Natural killer cell (primary cell): Measurements from ENCODE around the gene NIPAL4. TPM values are rescaled to one million over a fixed set of nuclear protein-coding genes. Genes with fewer than 3 reads are reported as not detected.

Experiments
- ATAC-seq, 3 donors: fragments of 150-1000 bp in 2 of 3; fragments of 200-7000 bp in 1 of 3; cut with Tn5 transposase; 1 replicate in 1 of 3; 2 replicates in 2 of 3; pipeline ENCODE4 v1.10.0; 2021; ENCODE audit warnings: mild to moderate bottlenecking in 2 of 3, moderate library complexity in 2 of 3
- DNase-seq, 2 donors: peaks; one replicate each; pipeline versions ENCODE4 v3.0.0 to v3.0.0-alpha.2; 2013 to 2021; ENCODE audit warnings: mixed read lengths in 1 of 2
- H3K27ac ChIP-seq: one replicate; pipeline ENCODE4 v1.5.1; 2013; ENCODE audit warnings: mild to moderate bottlenecking, low read length
- H3K27me3 ChIP-seq: one replicate; pipeline ENCODE4 v1.6.1; 2013; ENCODE audit warnings: low read length; ENCODE audit not compliant: control insufficient read depth, insufficient read depth
- H3K36me3 ChIP-seq: one replicate; pipeline ENCODE4 v1.6.1; 2013; ENCODE audit warnings: low read length; ENCODE audit not compliant: control insufficient read depth, insufficient read depth
- H3K4me1 ChIP-seq: one replicate; pipeline ENCODE4 v1.6.1; 2013; ENCODE audit warnings: low read length; ENCODE audit not compliant: control insufficient read depth, insufficient read depth
- H3K4me3 ChIP-seq: one replicate; pipeline ENCODE4 v1.5.1; 2013; ENCODE audit warnings: low read length
- H3K9me3 ChIP-seq: one replicate; pipeline ENCODE4 v1.6.1; 2013; ENCODE audit warnings: low read length; ENCODE audit not compliant: control insufficient read depth, insufficient read depth
- H3K27ac Mint-ChIP-seq, 2 donors: one replicate each; pipeline ENCODE4 v1.8.0; 2022; ENCODE audit warnings: mild to moderate bottlenecking in 2 of 2, mixed read lengths in 2 of 2, moderate library complexity in 1 of 2
- H3K27me3 Mint-ChIP-seq, 2 donors: one replicate each; pipeline ENCODE4 v1.8.0; 2022; ENCODE audit warnings: low read depth in 2 of 2, mixed read lengths in 2 of 2
- H3K36me3 Mint-ChIP-seq: one replicate; pipeline ENCODE4 v1.8.0; 2022; ENCODE audit warnings: mixed read lengths
- H3K4me1 Mint-ChIP-seq, 2 donors: one replicate each; pipeline ENCODE4 v1.8.0; 2022; ENCODE audit warnings: mixed read lengths in 2 of 2
- H3K4me3 Mint-ChIP-seq: one replicate; pipeline ENCODE4 v1.8.0; 2022; ENCODE audit warnings: mild to moderate bottlenecking, moderate library complexity, mixed read lengths
- H3K9me3 Mint-ChIP-seq, 2 donors: one replicate each; pipeline ENCODE4 v1.8.0; 2022; ENCODE audit warnings: mixed read lengths in 2 of 2
- CTCF ChIP-seq: fragments of 200-600 bp; IDR thresholded peaks from one replicate; pipeline ENCODE4 v1.8.0; 2022; ENCODE audit warnings: antibody characterized with exemption
- WGBS: methylation state at CpG from one replicate; pipeline ENCODE4 v1.1.7; 2013; ENCODE audit warnings: missing lambda C conversion rate; ENCODE audit not compliant: insufficient coverage; 5-methylcytosine and 5-hydroxymethylcytosine counted together
- intact Hi-C: fragments of 100-400 bp; cut with micrococcal nuclease; formaldehyde crosslinking; loops from one replicate; pipeline ENCODE4 v1.14.2; 2022
- total RNA-seq, 4 donors: library from RNA; stranded (reverse); fragments of 120-200 nt in 1 of 4; gene quantifications; one replicate each; pipeline versions ENCODE4 v1.2.3 to v1.2.4, GENCODE V29; 2013 to 2022

The NIPAL4 gene
- total RNA-seq, 3 donors from 2014 or later (not counting 1 experiment from before 2014, with no cell fraction given) = 0.39 to 1.3 TPM; not detected in 1

GRCh38 chr5:157502143-157502647 lies 42.2 kb downstream of the NIPAL4 start:
- H3K27ac ChIP-seq = peak overlapping the region; percentile 65
- Mint-ChIP-seq H3K4me3 (no peak overlapping the region), H3K36me3 (no peaks in the 10 kb centered on the region), H3K9me3 (no peaks in the 10 kb centered on the region), H3K4me1 (peaks cover 12 to 14% of the 10 kb centered on the region in 2 donors), H3K27me3 (peaks cover 0 to 2% of the 10 kb centered on the region in 2 donors), H3K27ac (no peak overlapping the region)
- peaks cover 28% of the 10 kb centered on the region for H3K4me1 ChIP-seq
- DNase-seq (no peak), ATAC-seq (peak in 2 of 3 donors; percentile 30 to 52)
- no peaks in the 10 kb centered on the region for H3K27me3 ChIP-seq
- H3K36me3 ChIP-seq = no peaks in the 10 kb centered on the region
- intact Hi-C loops = no loop called here
- TF ChIP-seq CTCF = no peak
- no peaks in the 10 kb centered on the region for H3K9me3 ChIP-seq
- H3K4me3 ChIP-seq = no peak overlapping the region
- 18% methylated on average over 8 of the region's 8 CpGs for WGBS

- DNase-seq (no peak), ATAC-seq (no peak)
- H3K27ac ChIP-seq = peak overlapping the region; percentile 62
- no peak overlapping the region for H3K4me3 ChIP-seq
- no peaks in the 10 kb centered on the region for H3K36me3 ChIP-seq
- Mint-ChIP-seq H3K9me3 (no peaks in the 10 kb centered on the region), H3K27me3 (peaks cover 0 to 2% of the 10 kb centered on the region in 2 donors), H3K4me1 (peaks cover 12 to 14% of the 10 kb centered on the region in 2 donors), H3K27ac (no peak overlapping the region), H3K36me3 (no peaks in the 10 kb centered on the region), H3K4me3 (no peak overlapping the region)
- H3K27me3 ChIP-seq = no peaks in the 10 kb centered on the region
- 75% methylated on average over 8 of the region's 8 CpGs for WGBS
- intact Hi-C loops = no loop called here
- no peak for TF ChIP-seq CTCF
- H3K9me3 ChIP-seq = no peaks in the 10 kb centered on the region
- H3K4me1 ChIP-seq = peaks cover 28% of the 10 kb centered on the region
Observed at GRCh38 chr5:157504053-157504452, 44.0 kb downstream of the NIPAL4 start.

GRCh38 chr5:157505496-157505895 lies 45.5 kb downstream of the NIPAL4 start:
- Mint-ChIP-seq H3K27me3 (peaks cover 0 to 2% of the 10 kb centered on the region in 2 donors), H3K36me3 (no peaks in the 10 kb centered on the region), H3K4me1 (peaks cover 12 to 14% of the 10 kb centered on the region in 2 donors), H3K27ac (no peak overlapping the region), H3K4me3 (no peak overlapping the region), H3K9me3 (no peaks in the 10 kb centered on the region)
- intact Hi-C loops = no loop called here
- Histone ChIP-seq H3K36me3 (no peaks in the 10 kb centered on the region), H3K27ac (no peak overlapping the region), H3K9me3 (no peaks in the 10 kb centered on the region), H3K4me3 (no peak overlapping the region), H3K4me1 (peaks cover 27% of the 10 kb centered on the region), H3K27me3 (no peaks in the 10 kb centered on the region)
- DNase-seq (no peak), ATAC-seq (no peak)
- WGBS = 81% methylated on average over 6 of the region's 6 CpGs
- TF ChIP-seq CTCF = no peak

GRCh38 chr5:157506066-157506590 lies 46.1 kb downstream of the NIPAL4 start:
- peaks cover 12 to 14% of the 10 kb centered on the region in 2 donors for H3K4me1 Mint-ChIP-seq
- H3K27me3 Mint-ChIP-seq = peaks cover 0 to 2% of the 10 kb centered on the region in 2 donors
- Histone ChIP-seq H3K36me3 (no peaks in the 10 kb centered on the region), H3K4me1 (peaks cover 21% of the 10 kb centered on the region), H3K4me3 (no peak overlapping the region), H3K27ac (no peak overlapping the region), H3K27me3 (no peaks in the 10 kb centered on the region), H3K9me3 (no peaks in the 10 kb centered on the region)
- H3K4me3 Mint-ChIP-seq = no peak overlapping the region
- WGBS = 61% methylated on average over 2 of the region's 3 CpGs
- intact Hi-C loops = no loop called here
- DNase-seq (no peak), ATAC-seq (no peak)
- no peak for TF ChIP-seq CTCF
- no peaks in the 10 kb centered on the region for H3K36me3 Mint-ChIP-seq
- H3K9me3 Mint-ChIP-seq = no peaks in the 10 kb centered on the region
- H3K27ac Mint-ChIP-seq = peak overlapping the region in 1 of 2 donors; percentile 4
